OCI-LY7 (cell line): ENCODE data around the gene GPR146. TPM values are rescaled to one million over a fixed set of nuclear protein-coding genes. Genes with fewer than 3 reads are reported as not detected.

Source experiments
- BruUV-seq: library from RNA; stranded (reverse); fragments of 400-500 nt; replicated peaks from 2 replicates; lab custom pipeline; 2021; lab: Mats Ljungman, UMichigan
- CTCF ChIA-PET: fragments of 300-600 bp; sonication (Branson Sonifier 250); formaldehyde crosslinking; loops from one replicate; lab custom pipeline; 2022; ENCODE audit warnings: antibody characterized with exemption; ENCODE audit not compliant: unreplicated experiment; lab: Charles Lee
- POLR2A ChIA-PET: fragments of 300-600 bp; sonication (Branson Sonifier 250); formaldehyde crosslinking; loops from one replicate; lab custom pipeline; 2022; ENCODE audit warnings: antibody characterized with exemption; lab: Charles Lee
- DNase-seq: peaks from one replicate; pipeline ENCODE4 v3.0.0-alpha.2; 2015; ENCODE audit warnings: low spot score
- H2AFZ ChIP-seq: fragments of 200-600 bp; sonication (generic), shearing (Covaris generic); 2 replicates; pipeline ENCODE4 v1.6.1; 2014; ENCODE audit warnings: mild to moderate bottlenecking, antibody characterized with exemption, low read length, moderate library complexity
- H3K27ac ChIP-seq: fragments of 200-600 bp; sonication (generic); 2 replicates; pipeline ENCODE4 v1.5.1; 2014; ENCODE audit warnings: mixed run types, low read depth, mild to moderate bottlenecking, moderate library complexity, low read length, inconsistent platforms; ENCODE audit not compliant: poor library complexity, severe bottlenecking
- H3K36me3 ChIP-seq: fragments of 200-600 bp; sonication (generic); 2 replicates; pipeline ENCODE4 v1.6.1; 2014; ENCODE audit warnings: mild to moderate bottlenecking, antibody characterized with exemption, low read length, moderate library complexity, mixed read lengths; ENCODE audit not compliant: insufficient read depth
- H3K4me1 ChIP-seq: fragments of 200-600 bp; sonication (generic); 2 replicates; pipeline ENCODE4 v1.5.1; 2014; ENCODE audit warnings: mild to moderate bottlenecking, low read length; ENCODE audit not compliant: insufficient read depth, poor library complexity, severe bottlenecking
- H3K4me2 ChIP-seq: fragments of 200-600 bp; sonication (generic); 2 replicates; pipeline ENCODE4 v1.6.1; 2014; ENCODE audit warnings: mild to moderate bottlenecking, low read length
- H3K4me3 ChIP-seq: fragments of 200-600 bp; sonication (generic); 2 replicates; pipeline ENCODE4 v1.5.1; 2014; ENCODE audit warnings: mild to moderate bottlenecking, low read depth, low read length; ENCODE audit not compliant: poor library complexity, severe bottlenecking
- H3K79me2 ChIP-seq: fragments of 200-600 bp; sonication (generic); 2 replicates; pipeline ENCODE4 v1.6.1; 2016; ENCODE audit warnings: low read depth, mild to moderate bottlenecking, low read length, moderate library complexity, mixed read lengths; ENCODE audit not compliant: insufficient read depth
- H3K9me2 ChIP-seq: fragments of 200-600 bp; sonication (generic); 2 replicates; pipeline ENCODE4 v1.6.1; 2016; ENCODE audit warnings: mild to moderate bottlenecking, low read length, mixed read lengths; ENCODE audit not compliant: insufficient read depth
- H3K9me3 ChIP-seq: fragments of 200-600 bp; sonication (generic); 2 replicates; pipeline ENCODE4 v1.6.1; 2014; ENCODE audit warnings: mild to moderate bottlenecking, mixed run types, low read length, mixed read lengths
- H4K20me1 ChIP-seq: fragments of 200-600 bp; sonication (generic); 2 replicates; pipeline ENCODE4 v1.6.1; 2014; ENCODE audit warnings: mild to moderate bottlenecking, antibody characterized with exemption, low read length, moderate library complexity, mixed read lengths; ENCODE audit not compliant: insufficient read depth
- CTCF ChIP-seq: fragments of 200-600 bp; sonication (generic); conservative IDR thresholded peaks from 2 replicates; pipeline ENCODE4 v1.5.1; 2014; ENCODE audit warnings: mild to moderate bottlenecking, antibody characterized with exemption, low read length, moderate library complexity, mixed read lengths
- EZH2phosphoT487 ChIP-seq: fragments of 200-600 bp; sonication (generic); IDR thresholded peaks from 2 replicates; pipeline ENCODE4 v1.6.1; 2018; ENCODE audit warnings: low read depth, borderline replicate concordance, mild to moderate bottlenecking, mixed run types, antibody characterized with exemption, low read length, moderate library complexity, mixed read lengths
- intact Hi-C: fragments of 100-400 bp; cut with micrococcal nuclease; formaldehyde crosslinking; loops from one replicate; pipeline ENCODE4 v1.10.0; 2022; ENCODE audit not compliant: unreplicated experiment
- total RNA-seq, 2 experiments: library from RNA; depleted of rRNA in 1 of 2; stranded (reverse); fragments of >200 nt in 1 of 2; shearing (Covaris generic) in 1 of 2; gene quantifications; 2 replicates each; pipeline ENCODE4 v1.2.3, GENCODE V29; 2014 to 2022

Gene GPR146
- total RNA-seq, 2 experiments from 2014 or later = 0.95 to 3.3 TPM

DNA sequence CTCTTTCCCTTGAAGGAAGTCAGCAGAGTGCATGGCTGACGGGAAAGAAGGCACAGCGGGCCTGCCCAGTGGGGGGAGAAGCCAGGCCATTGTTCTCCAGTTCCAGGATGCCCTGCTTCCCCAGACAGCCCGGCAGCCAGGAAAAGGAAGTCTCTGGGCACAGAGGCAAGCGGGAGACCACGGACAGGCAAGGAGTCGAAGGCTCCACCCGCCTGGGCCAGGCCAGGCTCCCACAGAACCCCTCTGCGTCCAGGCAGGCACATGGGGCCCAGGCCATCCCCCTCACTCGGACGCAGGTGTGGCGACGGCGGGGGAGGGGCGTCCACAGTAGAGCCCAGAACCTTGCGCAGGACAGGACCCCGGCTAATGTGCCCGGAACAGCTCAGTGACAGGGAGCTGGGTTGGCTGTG, 8.7 kb downstream of the GPR146 start:
- Histone ChIP-seq H2AFZ (no peak overlapping the region), H3K4me2 (no peak overlapping the region), H3K9me2 (no peaks in the 10 kb centered on the region), H3K36me3 (no peaks in the 10 kb centered on the region), H4K20me1 (no peaks in the 10 kb centered on the region), H3K4me3 (no peak overlapping the region), H3K79me2 (no peaks in the 10 kb centered on the region), H3K4me1 (peaks cover 16% of the 10 kb centered on the region), H3K9me3 (no peaks in the 10 kb centered on the region), H3K27ac (no peak overlapping the region)
- DNase-seq = no peak
- no TSS peak for BruUV-seq
- no peak for TF ChIP-seq CTCF
- no peak for TF ChIP-seq EZH2phosphoT487
- CTCF ChIA-PET = no interaction called here
- intact Hi-C loops = no loop called here
- POLR2A ChIA-PET = no interaction called here

DNA sequence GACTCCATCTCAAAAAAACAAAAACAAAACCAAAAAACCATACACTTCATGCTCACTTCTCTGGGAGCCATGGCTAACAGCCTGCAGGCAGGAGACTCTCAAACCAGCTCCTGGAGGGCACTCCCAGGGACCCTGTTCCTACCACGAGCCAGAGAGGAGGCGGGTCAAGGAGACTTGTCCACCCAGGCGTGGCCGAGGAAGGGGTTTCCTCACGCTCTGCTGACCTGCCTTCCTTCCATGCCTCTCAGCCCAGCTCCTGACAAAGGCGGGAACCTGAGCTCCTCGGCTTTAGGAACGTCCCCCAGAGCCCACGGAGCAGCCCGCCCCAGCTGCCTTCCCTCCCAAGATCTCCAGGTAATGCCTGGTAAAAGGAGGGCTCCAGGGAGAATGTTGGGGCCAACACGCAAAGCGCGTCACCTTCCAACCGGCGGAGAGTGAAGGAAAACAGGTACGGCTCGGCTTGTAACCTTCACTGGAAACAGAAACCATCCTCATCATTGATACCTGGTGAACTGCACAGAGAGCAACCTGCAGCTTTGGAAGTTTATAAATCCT, 9.5 kb downstream of the GPR146 start:
- no peaks in the 10 kb centered on the region for H3K9me3 ChIP-seq
- no TSS peak for BruUV-seq
- POLR2A ChIA-PET = no interaction called here
- no peak overlapping the region for H3K4me2 ChIP-seq
- H4K20me1 ChIP-seq = no peaks in the 10 kb centered on the region
- CTCF ChIA-PET = no interaction called here
- no peak for TF ChIP-seq CTCF
- no peak for TF ChIP-seq EZH2phosphoT487
- H3K4me1 ChIP-seq = peaks cover 25% of the 10 kb centered on the region
- no peak overlapping the region for H3K4me3 ChIP-seq
- DNase-seq = no peak
- no peaks in the 10 kb centered on the region for H3K9me2 ChIP-seq
- H3K36me3 ChIP-seq = no peaks in the 10 kb centered on the region
- no peaks in the 10 kb centered on the region for H3K79me2 ChIP-seq
- no peak overlapping the region for H2AFZ ChIP-seq
- H3K27ac ChIP-seq = no peak overlapping the region
- intact Hi-C loops = no loop called here

- TF ChIP-seq CTCF (no peak), EZH2phosphoT487 (no peak)
- no peaks in the 10 kb centered on the region for H3K9me3 ChIP-seq
- intact Hi-C loops = no loop called here
- H4K20me1 ChIP-seq = no peaks in the 10 kb centered on the region
- no peaks in the 10 kb centered on the region for H3K36me3 ChIP-seq
- no peaks in the 10 kb centered on the region for H3K9me2 ChIP-seq
- no TSS peak for BruUV-seq
- ChIA-PET CTCF (no interaction called here), POLR2A (no interaction called here)
- no peak overlapping the region for H3K27ac ChIP-seq
- H3K4me3 ChIP-seq = no peak overlapping the region
- no peaks in the 10 kb centered on the region for H3K79me2 ChIP-seq
- H3K4me2 ChIP-seq = no peak overlapping the region
- no peak for DNase-seq
- no peak overlapping the region for H2AFZ ChIP-seq
- H3K4me1 ChIP-seq = peaks cover 30% of the 10 kb centered on the region
Observed at GRCh38 chr7:1054438-1054837, 10.1 kb downstream of the GPR146 start.
